Osteoblast (primary cell): ENCODE data around the gene MAPK14. TPM values are rescaled to one million over a fixed set of nuclear protein-coding genes. Genes with fewer than 3 reads are reported as not detected.

Experiments used
- DNase-seq: peaks from one replicate; pipeline ENCODE4 v3.0.0; 2011; ENCODE audit warnings: low spot score, mixed read lengths; ENCODE audit not compliant: insufficient read length; ENCODE audit errors: missing footprints
- H2AFZ ChIP-seq: 2 replicates; pipeline ENCODE4 v1.6.0; 2011; ENCODE audit warnings: mild to moderate bottlenecking, low read length
- H3K27ac ChIP-seq: 2 replicates; pipeline ENCODE4 v1.5.1; 2011; ENCODE audit warnings: mild to moderate bottlenecking, low read depth, low read length, moderate library complexity
- H3K27me3 ChIP-seq: 2 replicates; pipeline ENCODE4 v1.6.0; 2012; ENCODE audit warnings: mild to moderate bottlenecking, control low read depth, inconsistent platforms, low read length, moderate library complexity; ENCODE audit not compliant: insufficient read depth
- H3K36me3 ChIP-seq: 2 replicates; pipeline ENCODE4 v1.5.1; 2011; ENCODE audit warnings: mild to moderate bottlenecking, low read length, control low read depth, moderate library complexity; ENCODE audit not compliant: insufficient read depth
- H3K4me1 ChIP-seq: 2 replicates; pipeline ENCODE4 v1.5.1; 2011; ENCODE audit warnings: mild to moderate bottlenecking, low read length, control low read depth, moderate library complexity; ENCODE audit not compliant: insufficient read depth
- H3K4me2 ChIP-seq: 2 replicates; pipeline ENCODE4 v1.6.0; 2011; ENCODE audit warnings: mild to moderate bottlenecking, low read length; ENCODE audit not compliant: insufficient read depth
- H3K4me3 ChIP-seq: fragments of 200-600 bp; sonication (generic); 3 replicates; pipeline ENCODE4 v1.5.1; 2012; ENCODE audit warnings: mild to moderate bottlenecking, low read length, inconsistent platforms; ENCODE audit not compliant: insufficient read depth
- H3K79me2 ChIP-seq: 2 replicates; pipeline ENCODE4 v1.6.0; 2012; ENCODE audit warnings: mild to moderate bottlenecking, low read length, control low read depth, inconsistent platforms; ENCODE audit not compliant: insufficient read depth
- H3K9me3 ChIP-seq: 2 replicates; pipeline ENCODE4 v1.5.1; 2011; ENCODE audit warnings: low read depth, low read length, control low read depth
- H4K20me1 ChIP-seq: 2 replicates; pipeline ENCODE4 v1.6.0; 2012; ENCODE audit warnings: mild to moderate bottlenecking, low read length, control low read depth; ENCODE audit not compliant: insufficient read depth
- total RNA-seq: library from RNA; depleted of rRNA; stranded (reverse); fragments of >200 nt; gene quantifications from 2 replicates; pipeline ENCODE4 v1.2.3, GENCODE V29; 2012
- TF ChIP-seq, protein P1 (sequence below): IDR thresholded peaks from 2 replicates; pipeline ENCODE4 v1.5.1; 2011; ENCODE audit warnings: mild to moderate bottlenecking, low read depth, low read length, moderate library complexity; ENCODE audit errors: extremely low read depth

MAPK14 gene
- total RNA-seq, 1 donor: 90.5 TPM

DNA sequence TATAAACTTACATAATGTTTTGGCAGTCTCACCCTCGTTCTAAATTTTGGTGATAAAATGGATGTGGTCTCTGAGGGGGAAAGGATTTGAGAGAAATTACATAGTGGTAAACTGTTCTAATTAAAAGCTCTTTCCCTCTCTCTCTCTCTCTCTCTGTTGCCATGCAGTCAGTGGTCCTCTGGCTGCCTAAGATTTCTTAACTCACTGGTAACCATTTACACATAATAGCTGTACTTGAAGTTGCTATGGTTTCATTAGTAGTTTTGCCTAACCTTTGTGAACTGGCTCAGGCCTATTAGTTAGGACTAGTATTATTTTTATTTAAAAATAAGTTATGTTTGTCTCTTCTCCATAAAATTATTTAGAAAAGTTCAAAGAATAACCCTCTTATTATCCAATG, 42.0 kb downstream of the MAPK14 start:
- H3K79me2 ChIP-seq: peaks cover 81% of the 10 kb centered on the region
- no peak overlapping the region for H3K4me2 ChIP-seq
- H4K20me1 ChIP-seq: peaks cover 62% of the 10 kb centered on the region

DNA sequence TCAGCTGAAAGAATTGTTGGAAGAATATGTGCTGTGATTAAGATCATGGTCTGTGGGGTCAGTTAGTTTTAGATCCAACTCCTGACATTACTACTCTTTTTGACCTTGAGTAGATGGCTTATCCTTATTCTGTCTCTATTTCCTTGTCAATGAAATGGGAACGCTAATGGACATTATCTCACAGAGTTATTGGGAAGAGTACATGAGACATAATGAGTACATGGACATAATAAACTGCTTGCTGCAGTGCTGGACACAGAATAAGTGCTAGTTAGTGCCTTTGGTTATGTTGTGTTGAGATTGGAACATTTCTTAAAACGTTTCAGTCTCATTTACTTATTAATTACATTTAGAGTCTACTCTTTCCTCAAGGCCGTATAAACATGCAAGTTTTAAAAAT, 42.6 kb downstream of the MAPK14 start:
- peaks cover 56% of the 10 kb centered on the region for H4K20me1 ChIP-seq

More for the DNA sequence above, 42.0 kb downstream of the MAPK14 start:
- Histone ChIP-seq H3K27me3 (no peaks in the 10 kb centered on the region), H3K36me3 (no peaks in the 10 kb centered on the region), H3K9me3 (no peaks in the 10 kb centered on the region), H3K4me3 (no peak overlapping the region), H3K27ac (no peak overlapping the region), H2AFZ (no peak overlapping the region), H3K4me1 (peaks cover 21% of the 10 kb centered on the region)
- TF ChIP-seq, protein P1, sequence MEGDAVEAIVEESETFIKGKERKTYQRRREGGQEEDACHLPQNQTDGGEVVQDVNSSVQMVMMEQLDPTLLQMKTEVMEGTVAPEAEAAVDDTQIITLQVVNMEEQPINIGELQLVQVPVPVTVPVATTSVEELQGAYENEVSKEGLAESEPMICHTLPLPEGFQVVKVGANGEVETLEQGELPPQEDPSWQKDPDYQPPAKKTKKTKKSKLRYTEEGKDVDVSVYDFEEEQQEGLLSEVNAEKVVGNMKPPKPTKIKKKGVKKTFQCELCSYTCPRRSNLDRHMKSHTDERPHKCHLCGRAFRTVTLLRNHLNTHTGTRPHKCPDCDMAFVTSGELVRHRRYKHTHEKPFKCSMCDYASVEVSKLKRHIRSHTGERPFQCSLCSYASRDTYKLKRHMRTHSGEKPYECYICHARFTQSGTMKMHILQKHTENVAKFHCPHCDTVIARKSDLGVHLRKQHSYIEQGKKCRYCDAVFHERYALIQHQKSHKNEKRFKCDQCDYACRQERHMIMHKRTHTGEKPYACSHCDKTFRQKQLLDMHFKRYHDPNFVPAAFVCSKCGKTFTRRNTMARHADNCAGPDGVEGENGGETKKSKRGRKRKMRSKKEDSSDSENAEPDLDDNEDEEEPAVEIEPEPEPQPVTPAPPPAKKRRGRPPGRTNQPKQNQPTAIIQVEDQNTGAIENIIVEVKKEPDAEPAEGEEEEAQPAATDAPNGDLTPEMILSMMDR: no peak
- DNase-seq: no peak

DNA sequence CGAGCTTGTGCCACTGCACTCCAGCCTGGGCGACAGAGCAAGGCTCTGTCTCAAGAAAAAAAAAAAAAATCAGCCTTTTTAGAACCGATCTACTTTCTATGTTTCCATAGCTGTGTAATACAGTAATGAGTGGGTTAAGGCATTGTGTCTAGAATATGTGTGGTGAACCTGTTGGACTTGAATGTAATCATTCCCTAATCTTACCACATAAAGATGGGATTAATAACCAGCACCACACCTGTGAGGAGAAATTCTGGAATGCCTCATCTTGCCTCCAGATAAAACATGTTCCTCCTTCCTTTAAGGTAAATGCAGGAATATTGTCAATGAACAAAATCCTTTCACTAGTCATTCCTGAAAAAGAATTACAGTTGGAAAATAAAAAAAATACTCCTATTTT, 43.7 kb downstream of the MAPK14 start:
- Histone ChIP-seq H3K27ac (no peak overlapping the region), H3K4me2 (no peak overlapping the region), H3K79me2 (peaks cover 64% of the 10 kb centered on the region), H3K4me3 (no peak overlapping the region), H2AFZ (no peak overlapping the region), H3K27me3 (no peaks in the 10 kb centered on the region), H4K20me1 (peaks cover 47% of the 10 kb centered on the region), H3K36me3 (no peaks in the 10 kb centered on the region), H3K9me3 (no peaks in the 10 kb centered on the region), H3K4me1 (peaks cover 6% of the 10 kb centered on the region)
- no peak for DNase-seq
- TF ChIP-seq, protein P1: no peak

More for the DNA sequence above, 42.6 kb downstream of the MAPK14 start:
- Histone ChIP-seq H3K4me3 (no peak overlapping the region), H3K27ac (no peak overlapping the region), H3K4me2 (no peak overlapping the region), H3K9me3 (no peaks in the 10 kb centered on the region), H3K79me2 (peaks cover 74% of the 10 kb centered on the region), H3K36me3 (no peaks in the 10 kb centered on the region), H3K4me1 (peaks cover 14% of the 10 kb centered on the region), H2AFZ (no peak overlapping the region), H3K27me3 (no peaks in the 10 kb centered on the region)
- TF ChIP-seq, protein P1: no peak
- no peak for DNase-seq

DNA sequence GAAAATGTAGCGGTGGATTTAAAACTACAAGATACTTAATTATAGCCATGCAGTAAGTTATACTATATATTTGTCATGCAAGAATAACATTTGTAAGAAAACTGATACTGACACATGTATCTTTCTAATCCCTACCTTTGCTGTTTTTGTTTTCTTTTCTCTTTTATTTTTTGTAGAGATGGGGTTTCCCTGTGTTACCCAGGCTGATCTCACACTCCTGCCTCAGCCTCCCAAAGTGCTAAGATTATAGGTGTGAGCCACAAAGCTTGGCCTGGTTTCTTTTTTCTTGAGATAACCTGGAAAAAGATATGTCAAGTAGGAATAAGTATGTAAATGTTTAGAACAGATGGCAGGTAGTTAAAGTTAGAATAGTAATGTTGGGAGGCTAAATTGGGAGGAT, 44.1 kb downstream of the MAPK14 start:
- H3K4me1 ChIP-seq: peaks cover 6% of the 10 kb centered on the region
- no peak overlapping the region for H3K4me3 ChIP-seq
- no peaks in the 10 kb centered on the region for H3K27me3 ChIP-seq
- TF ChIP-seq, protein P1: no peak
- no peaks in the 10 kb centered on the region for H3K9me3 ChIP-seq
- peaks cover 3% of the 10 kb centered on the region for H3K36me3 ChIP-seq
- H3K79me2 ChIP-seq: peaks cover 60% of the 10 kb centered on the region
- peaks cover 43% of the 10 kb centered on the region for H4K20me1 ChIP-seq
- DNase-seq: no peak
- H3K27ac ChIP-seq: no peak overlapping the region
- no peak overlapping the region for H2AFZ ChIP-seq
- no peak overlapping the region for H3K4me2 ChIP-seq
